ENCODE results near the gene CASKIN1. TPM values are rescaled to one million over a fixed set of nuclear protein-coding genes. Genes with fewer than 3 reads are reported as not detected.

Gene CASKIN1, protein sequence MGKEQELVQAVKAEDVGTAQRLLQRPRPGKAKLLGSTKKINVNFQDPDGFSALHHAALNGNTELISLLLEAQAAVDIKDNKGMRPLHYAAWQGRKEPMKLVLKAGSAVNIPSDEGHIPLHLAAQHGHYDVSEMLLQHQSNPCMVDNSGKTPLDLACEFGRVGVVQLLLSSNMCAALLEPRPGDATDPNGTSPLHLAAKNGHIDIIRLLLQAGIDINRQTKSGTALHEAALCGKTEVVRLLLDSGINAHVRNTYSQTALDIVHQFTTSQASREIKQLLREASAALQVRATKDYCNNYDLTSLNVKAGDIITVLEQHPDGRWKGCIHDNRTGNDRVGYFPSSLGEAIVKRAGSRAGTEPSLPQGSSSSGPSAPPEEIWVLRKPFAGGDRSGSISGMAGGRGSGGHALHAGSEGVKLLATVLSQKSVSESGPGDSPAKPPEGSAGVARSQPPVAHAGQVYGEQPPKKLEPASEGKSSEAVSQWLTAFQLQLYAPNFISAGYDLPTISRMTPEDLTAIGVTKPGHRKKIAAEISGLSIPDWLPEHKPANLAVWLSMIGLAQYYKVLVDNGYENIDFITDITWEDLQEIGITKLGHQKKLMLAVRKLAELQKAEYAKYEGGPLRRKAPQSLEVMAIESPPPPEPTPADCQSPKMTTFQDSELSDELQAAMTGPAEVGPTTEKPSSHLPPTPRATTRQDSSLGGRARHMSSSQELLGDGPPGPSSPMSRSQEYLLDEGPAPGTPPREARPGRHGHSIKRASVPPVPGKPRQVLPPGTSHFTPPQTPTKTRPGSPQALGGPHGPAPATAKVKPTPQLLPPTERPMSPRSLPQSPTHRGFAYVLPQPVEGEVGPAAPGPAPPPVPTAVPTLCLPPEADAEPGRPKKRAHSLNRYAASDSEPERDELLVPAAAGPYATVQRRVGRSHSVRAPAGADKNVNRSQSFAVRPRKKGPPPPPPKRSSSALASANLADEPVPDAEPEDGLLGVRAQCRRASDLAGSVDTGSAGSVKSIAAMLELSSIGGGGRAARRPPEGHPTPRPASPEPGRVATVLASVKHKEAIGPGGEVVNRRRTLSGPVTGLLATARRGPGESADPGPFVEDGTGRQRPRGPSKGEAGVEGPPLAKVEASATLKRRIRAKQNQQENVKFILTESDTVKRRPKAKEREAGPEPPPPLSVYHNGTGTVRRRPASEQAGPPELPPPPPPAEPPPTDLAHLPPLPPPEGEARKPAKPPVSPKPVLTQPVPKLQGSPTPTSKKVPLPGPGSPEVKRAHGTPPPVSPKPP (N-terminal part only)
- total RNA-seq (2021; fragmentation: NEBNext Ultra II Directional; extraction: Animal tissue kit (Norgen Biotek cat#: 25700)): 6.4 and 6.5 TPM in 2 replicates
- polyA plus RNA-seq (2011; rRNA removed): 1.2 and 2.7 TPM in 2 replicates
- polyA plus RNA-seq (2011; cell fraction: cytosol; rRNA removed): 2.0 TPM
- 9.8 TPM for polyA plus RNA-seq (2011; cell fraction: nucleus; rRNA removed)
- polyA plus RNA-seq (2012, experiment 1 of 2): 2.7 to 3.7 TPM (median 3.2 TPM) in 4 replicates
- polyA plus RNA-seq (2012, experiment 2 of 2): 2.8 TPM
- 2.0 TPM for polyA plus RNA-seq (2013, experiment 1 of 2)
- polyA plus RNA-seq (2013, experiment 2 of 2): 1.9 TPM
- 0.93 and 1.9 TPM in 2 replicates for polyA minus RNA-seq (2011; rRNA and poly(A)+ RNA removed)
- 4.5 TPM for polyA minus RNA-seq (2011; cell fraction: cytosol; rRNA and poly(A)+ RNA removed)
- 4.4 TPM for polyA minus RNA-seq (2011; cell fraction: nucleus; rRNA and poly(A)+ RNA removed)
- long read RNA-seq, experiment 1, partial matches to known transcripts: 2 of 2 reads
- long read RNA-seq, experiment 1, other reads (novel, unspliced or antisense): 0 of 2 reads
- long read RNA-seq, experiment 2: 0 reads

DNA sequence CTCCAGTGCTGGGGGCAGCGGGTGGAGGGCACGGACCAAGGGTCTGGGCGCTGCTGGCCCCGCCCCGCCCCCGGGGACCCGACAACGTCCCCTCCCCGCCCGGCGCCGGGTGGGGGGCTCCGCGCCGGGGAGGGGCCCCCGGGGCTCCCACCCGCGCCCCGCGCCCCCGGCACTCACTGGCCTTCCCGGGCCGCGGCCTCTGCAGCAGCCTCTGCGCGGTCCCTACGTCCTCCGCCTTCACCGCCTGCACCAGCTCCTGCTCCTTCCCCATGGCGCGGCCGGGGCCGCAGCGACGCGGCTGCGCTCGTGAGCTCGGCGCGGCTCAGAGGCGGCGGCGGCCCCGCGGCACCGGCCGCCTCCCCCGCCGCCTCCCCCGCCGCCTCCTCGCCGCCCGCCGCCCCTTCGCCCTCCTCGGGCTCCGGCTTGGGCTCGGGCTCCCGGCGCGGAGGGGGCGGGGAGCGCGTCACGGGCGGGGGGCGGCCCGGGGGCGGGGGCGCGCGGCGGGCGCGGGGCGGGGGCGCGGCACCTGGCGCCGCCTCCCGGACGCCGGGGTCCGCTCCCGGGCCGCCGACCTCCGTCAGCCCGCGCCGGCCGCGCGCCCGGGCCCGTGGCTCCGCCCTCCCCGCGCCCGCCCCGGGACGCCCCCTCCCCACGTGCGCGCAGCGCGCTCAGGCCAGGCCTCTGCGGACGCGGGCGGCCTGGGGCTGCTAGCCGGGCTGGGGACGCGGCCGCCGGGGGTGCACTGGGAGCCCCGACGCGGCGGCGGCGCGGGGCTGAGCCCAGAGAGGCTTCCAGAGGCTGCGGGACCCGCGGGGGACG lies at the start of gene CASKIN1:
Gene CASKIN1 (minus strand): TSS at position 444 of the 819 bp plus-strand sequence. CDS start 173 bp downstream, at position 271.
- Histone ChIP-seq H3K27ac (ENCODE audit: low read depth, low read length) (no peak within 1 kb of the TSS), H3K4me1 (replicated peaks in 1 of 4; ENCODE audit: control insufficient read depth in 3 of 4, insufficient read depth in 4 of 4, low read length in 3 of 4) (peaks cover 0 to 10% (median 3%) of the 10 kb centered on the region in 4 experiments; a peak in 4 of 7 replicates), H3K4me3 (ENCODE audit: extremely low read depth in 1 of 4, insufficient read depth in 2 of 4, low read depth in 3 of 4, low read length in 4 of 4) (peak within 1 kb of the TSS; percentile 39 to 74 (median 48)), H3K79me1 (ENCODE audit: low read depth, low read length) (no peaks in the 10 kb centered on the region), H2AK5ac (ENCODE audit: low read depth, low read length) (peak within 1 kb of the TSS; percentile 24; the same call in 1 of the 2 replicates), H2BK120ac (replicated peaks; ENCODE audit: low read depth, low read length) (no peak within 1 kb of the TSS), H4K20me1 (replicated peaks in 1 of 2; ENCODE audit: control insufficient read depth in 1 of 2, insufficient read depth in 2 of 2, low read length in 2 of 2) (peaks cover 4 to 14% of the 10 kb centered on the region in 2 experiments), H3K4me2 (ENCODE audit: insufficient read depth in 1 of 2, low read depth in 2 of 2, low read length in 2 of 2) (peak within 1 kb of the TSS; percentile 52 to 97), H3K4ac (replicated peaks; ENCODE audit: insufficient read length, low read depth, low read length) (peak within 1 kb of the TSS; percentile 69), H3K23me2 (ENCODE audit: low read depth, low read length) (peaks cover 8% of the 10 kb centered on the region; the same call in 1 of the 2 replicates), H3K14ac (ENCODE audit: insufficient read length) (no peak within 1 kb of the TSS), H3K56ac (replicated peaks; ENCODE audit: insufficient read length, low read depth, low read length) (no peak within 1 kb of the TSS), H3K36me3 (ENCODE audit: control insufficient read depth in 2 of 4, insufficient read depth in 4 of 4, low read length in 3 of 4) (no peaks in the 10 kb centered on the region), H3K27me3 (replicated peaks in 1 of 4; ENCODE audit: control insufficient read depth in 3 of 4, extremely low read depth in 1 of 4, insufficient read depth in 3 of 4, low read length in 3 of 4) (peaks cover 4 to 34% (median 24%) of the 10 kb centered on the region in 4 experiments), H2BK15ac (ENCODE audit: low read length) (peak within 1 kb of the TSS; percentile 72), H4K8ac (ENCODE audit: extremely low read depth, insufficient read depth, low read length) (peak within 1 kb of the TSS; percentile 89), H4K5ac (ENCODE audit: insufficient read length, low read depth, low read length) (no peak within 1 kb of the TSS), H3K18ac (ENCODE audit: extremely low read depth, low read length) (no peak within 1 kb of the TSS; the same call in 1 of the 2 replicates), H3K9ac (replicated peaks in 1 of 4; ENCODE audit: extremely low read depth in 1 of 4, low read depth in 3 of 4, low read length in 3 of 4) (no peak within 1 kb of the TSS), H3K79me2 (ENCODE audit: control insufficient read depth in 1 of 2, insufficient read depth in 2 of 2, low read length in 2 of 2) (no peaks in the 10 kb centered on the region), H2BK20ac (ENCODE audit: low read length) (no peak within 1 kb of the TSS), H2BK5ac (ENCODE audit: low read depth, low read length) (no peak within 1 kb of the TSS), H2AFZ (ENCODE audit: low read length) (no peak within 1 kb of the TSS), H2BK12ac (ENCODE audit: low read depth, low read length) (no peak within 1 kb of the TSS), H3K9me3 (ENCODE audit: insufficient read depth in 2 of 2, low read depth in 1 of 2, low read length in 1 of 2) (no peaks in the 10 kb centered on the region), H4K91ac (replicated peaks; ENCODE audit: insufficient read length, low read length) (peak within 1 kb of the TSS; percentile 85), H3K23ac (ENCODE audit: insufficient read length) (no peak within 1 kb of the TSS)
- 0% methylated on average over 7 of the region's 129 CpGs; no CpG with 5 or more reads in 1 of the 2 experiments for WGBS, 2 experiments (ENCODE audit: extremely low coverage in 1 of 2, insufficient coverage in 1 of 2, insufficient read length in 1 of 2, insufficient replicate concordance in 2 of 2, low coverage in 1 of 2, low lambda C conversion rate in 2 of 2, missing lambda C conversion rate in 1 of 2)
- no peak for FAIRE-seq
- DNase-seq (ENCODE audit: low read depth in 1 of 2, low spot score in 2 of 2): no peak
- ChIA-PET CTCF (ENCODE audit: partially characterized antibody) (interaction anchor here (0.6 to 3.2 kb wide), 8 partner anchors 7 to 467 kb away, joined by 3 to 26 read pairs (median 9); partner anchors contain the start of genes BRICD5, DNASE1L2 and ECI1), POLR2A (ENCODE audit: partially characterized antibody) (interaction anchor here (0.8 to 6.9 kb wide), 14 partner anchors 10 to 56 kb away, joined by 3 to 63 read pairs (median 6); partner anchors contain the start of genes BRICD5, DNASE1L2, ECI1 and MLST8)
- TF ChIP-seq CHD2 (IDR thresholded peaks at IDR 0.05; ENCODE audit: low read length) (no peak), FOSL1 (IDR thresholded peaks at IDR 0.05; ENCODE audit: insufficient read depth, low read depth, low read length) (0 out of 2 replicates have a peak, but pooled peaks have one; percentile 20), KDM4A (IDR thresholded peaks at IDR 0.05; ENCODE audit: low read depth, low read length, severe bottlenecking) (peak; percentile 2)

All from H1 (cell line).